Activated CD4-positive, alpha-beta T cell treated with anti-CD3 and anti-CD28 coated beads, Interleukin-2, amount 50 U/mL, for 24 hours (primary cell): ENCODE results near the gene PROCA1.
"Not testable (repeated sequence)": the region's sequence is repeated elsewhere in the genome, so short reads cannot be mapped to it uniquely, and the experiment has no call there.

Experiments
- DNase-seq, 2 donors: peaks; one replicate each; pipeline ENCODE4 v3.0.0-alpha.2; 2020; ENCODE audit warnings: low read depth in 1 of 2, low spot score in 1 of 2

The PROCA1 gene

GRCh38 chr17:28744104-28744971 lies 32.6 kb upstream of the PROCA1 start:
- peak in 1 of 2 donors; percentile 65 for DNase-seq

DNA sequence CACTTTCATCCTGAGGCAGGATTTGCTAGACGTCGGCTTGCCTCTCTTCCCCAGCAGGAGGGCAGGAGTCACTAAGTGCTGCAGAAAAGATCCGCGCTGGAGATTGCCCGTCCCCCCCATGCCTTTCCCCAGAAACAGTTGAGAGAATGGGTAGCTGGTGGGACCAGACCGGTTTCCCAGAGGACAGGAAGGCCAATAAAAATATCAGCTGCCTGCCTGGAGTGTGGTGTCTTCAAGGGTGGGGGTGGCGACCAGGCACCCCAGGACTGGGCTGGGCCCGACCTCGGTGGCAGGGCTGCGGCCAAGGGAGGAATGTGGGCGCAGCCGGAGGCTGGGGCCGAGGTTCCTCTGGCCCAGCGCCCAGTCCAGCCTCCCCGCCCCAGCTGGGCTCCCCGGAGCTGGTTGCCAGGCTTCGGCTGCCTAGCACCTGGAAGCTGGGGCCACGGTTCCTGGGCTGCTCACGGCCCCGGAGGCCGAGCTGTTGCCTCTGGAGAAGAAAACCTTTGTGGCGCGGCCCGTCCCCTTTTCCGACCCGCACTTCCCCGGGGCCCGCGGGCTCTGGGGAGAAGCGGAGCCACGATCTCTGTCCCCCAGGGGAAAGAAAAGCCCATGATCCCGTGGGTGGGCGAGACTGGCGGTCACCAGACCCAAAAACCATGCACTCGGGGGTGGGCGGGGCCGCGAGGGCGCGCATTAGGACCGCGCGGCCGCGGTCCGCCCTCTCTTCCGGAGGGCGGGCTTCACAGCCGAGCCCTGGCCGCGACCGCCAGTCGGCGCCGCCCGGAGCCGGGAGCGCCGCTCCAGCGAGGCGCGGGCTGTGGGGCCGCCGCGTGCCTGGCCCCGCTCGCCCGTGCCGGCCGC lies 31.8 kb upstream of the PROCA1 start, which contains the start of gene TRAF4:
TSS of gene TRAF4 (plus strand) at position 769 of the 861 bp plus-strand sequence. CDS start 102 bp downstream, outside the sequence.
- DNase-seq, result peak; percentile 55 to 66

DNA sequence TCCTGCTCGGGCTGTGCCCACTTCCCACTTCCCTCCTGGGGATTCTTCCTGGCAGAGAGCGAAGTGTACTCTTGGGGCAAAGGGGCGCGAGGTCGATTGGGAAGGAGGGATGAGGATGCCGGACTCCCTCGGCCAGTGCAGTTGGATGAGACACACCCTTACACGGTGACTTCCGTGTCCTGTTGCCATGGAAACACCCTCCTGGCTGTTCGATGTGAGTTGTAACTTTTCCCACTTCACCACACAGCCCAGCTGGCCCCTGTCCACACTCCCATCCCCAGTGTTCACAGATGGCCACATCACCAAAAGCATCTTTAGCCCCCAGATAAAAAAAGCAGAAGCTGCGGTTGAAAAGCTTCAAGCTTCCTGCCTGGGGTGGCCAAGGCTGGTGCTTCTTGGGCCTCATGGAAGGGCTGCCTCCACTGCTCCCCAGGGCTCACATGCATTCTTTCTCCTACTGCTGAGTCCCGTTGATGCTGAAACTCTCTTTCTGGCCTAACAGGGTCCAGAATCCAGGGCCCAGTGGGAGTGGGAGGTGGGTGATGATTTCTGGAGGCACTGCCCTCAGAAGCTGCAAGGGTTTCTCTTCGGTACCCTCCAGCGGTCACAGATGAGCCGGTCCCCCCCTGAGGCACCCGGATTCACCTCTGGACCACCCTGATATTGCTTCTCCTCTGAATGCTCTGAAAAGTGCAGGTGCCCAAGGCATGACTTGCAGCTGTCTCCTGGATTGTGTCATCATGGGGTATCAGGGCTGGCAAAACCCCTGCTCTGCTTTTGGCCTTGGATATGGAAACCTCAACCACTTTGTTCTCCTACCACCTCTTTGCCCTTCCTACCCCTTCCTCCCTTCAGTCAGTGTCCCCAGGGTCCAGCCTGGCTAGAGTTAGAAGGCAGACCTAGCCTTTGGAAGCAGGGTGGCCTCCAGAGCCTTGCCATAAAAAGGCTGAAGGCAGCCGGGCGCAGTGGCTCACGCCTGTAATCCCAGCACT lies 30.0 kb upstream of the PROCA1 start:
- DNase-seq, result no peak

- no peak for DNase-seq
These were observed 29.0 kb upstream of the PROCA1 start for GRCh38 chr17:28740406-28741357.

- DNase-seq, result no peak
These were observed 27.1 kb upstream of the PROCA1 start for GRCh38 chr17:28738680-28739384.

DNA sequence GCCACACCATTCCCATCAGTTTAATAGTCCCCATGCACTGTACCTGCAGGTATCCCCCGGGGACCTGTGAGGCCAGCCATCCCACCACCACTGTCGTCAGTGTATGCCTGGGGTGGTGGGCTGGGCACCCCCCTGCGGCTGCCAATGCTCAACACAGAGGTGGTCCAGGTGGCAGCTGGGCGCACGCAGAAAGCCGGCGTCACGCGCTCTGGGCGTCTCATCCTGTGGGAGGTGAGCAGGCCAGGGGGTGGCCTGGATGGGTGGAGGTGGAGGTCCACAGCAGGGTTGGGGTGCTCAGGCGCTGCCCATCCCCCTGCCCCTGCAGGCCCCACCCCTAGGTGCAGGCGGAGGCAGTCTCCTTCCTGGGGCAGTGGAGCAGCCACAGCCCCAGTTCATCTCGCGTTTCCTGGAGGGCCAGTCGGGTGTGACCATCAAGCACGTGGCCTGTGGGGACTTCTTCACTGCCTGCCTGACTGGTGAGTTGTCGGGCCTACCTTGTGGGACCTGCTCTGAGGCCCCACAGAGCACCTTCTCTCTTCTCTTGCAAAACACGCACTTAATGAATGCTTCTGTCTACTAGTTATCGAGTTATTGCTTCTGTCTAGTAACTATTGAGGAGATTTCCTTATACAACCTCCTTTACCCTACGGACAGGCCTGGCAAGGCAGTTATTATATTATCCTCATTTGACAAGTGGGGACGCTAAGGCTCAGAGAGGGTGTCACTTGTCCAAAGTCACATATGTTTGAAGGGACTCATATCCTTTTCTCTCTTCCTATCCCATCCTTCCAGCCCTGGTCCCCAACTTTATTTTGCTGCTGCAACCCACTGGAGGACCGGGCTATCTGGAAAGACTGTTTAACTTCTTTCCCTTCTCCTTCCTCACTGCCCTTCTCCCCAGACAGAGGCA lies 26.3 kb upstream of the PROCA1 start:
- no peak for DNase-seq

DNA sequence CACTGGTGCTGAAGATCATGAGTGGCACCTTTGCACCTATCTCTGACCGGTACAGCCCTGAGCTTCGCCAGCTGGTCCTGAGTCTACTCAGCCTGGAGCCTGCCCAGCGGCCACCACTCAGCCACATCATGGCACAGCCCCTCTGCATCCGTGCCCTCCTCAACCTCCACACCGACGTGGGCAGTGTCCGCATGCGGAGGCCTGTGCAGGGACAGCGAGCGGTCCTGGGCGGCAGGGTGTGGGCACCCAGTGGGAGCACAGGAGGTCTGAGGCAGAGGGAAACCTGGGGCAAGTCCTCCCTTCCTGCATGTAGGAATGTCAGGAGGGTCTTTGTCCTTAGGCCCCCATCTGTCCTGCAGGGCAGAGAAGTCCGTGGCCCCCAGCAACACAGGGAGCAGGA lies 25.6 kb upstream of the PROCA1 start:
- DNase-seq, result no peak

DNA sequence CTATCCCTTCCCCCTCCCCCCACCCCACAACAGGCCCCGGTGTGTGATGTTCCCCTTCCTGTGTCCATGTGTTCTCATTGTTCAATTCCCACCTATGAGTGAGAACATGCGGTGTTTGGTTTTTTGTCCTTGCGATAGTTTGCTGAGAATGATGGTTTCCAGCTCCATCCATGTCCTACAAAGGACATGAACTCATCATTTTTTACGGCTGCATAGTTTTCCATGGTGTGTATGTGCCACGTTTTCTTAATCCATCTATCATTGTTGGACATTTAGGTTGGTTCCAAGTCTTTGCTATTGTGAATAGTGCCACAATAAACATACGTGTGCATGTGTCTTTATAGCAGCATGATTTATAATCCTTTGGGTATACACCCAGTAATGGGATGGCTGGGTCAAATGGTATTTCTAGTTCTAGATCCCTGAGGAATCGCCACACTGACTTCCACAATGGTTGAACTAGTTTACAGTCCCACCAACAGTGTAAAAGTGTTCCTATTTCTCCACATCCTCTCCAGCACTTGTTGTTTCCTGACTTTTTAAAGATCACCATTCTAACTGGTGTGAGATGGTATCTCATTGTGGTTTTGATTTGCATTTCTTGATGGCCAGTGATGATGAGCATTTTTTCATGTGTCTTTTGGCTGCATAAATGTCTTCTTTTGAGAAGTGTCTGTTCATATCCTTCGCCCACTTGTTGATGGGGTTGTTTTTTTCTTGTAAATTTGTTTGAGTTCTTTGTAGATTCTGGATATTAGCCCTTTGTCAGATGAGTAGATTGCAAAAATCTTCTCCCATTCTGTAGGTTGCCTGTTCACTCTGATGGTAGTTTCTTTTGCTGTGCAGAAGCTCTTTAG lies 24.5 kb upstream of the PROCA1 start:
- not testable (repeated sequence) for DNase-seq

DNA sequence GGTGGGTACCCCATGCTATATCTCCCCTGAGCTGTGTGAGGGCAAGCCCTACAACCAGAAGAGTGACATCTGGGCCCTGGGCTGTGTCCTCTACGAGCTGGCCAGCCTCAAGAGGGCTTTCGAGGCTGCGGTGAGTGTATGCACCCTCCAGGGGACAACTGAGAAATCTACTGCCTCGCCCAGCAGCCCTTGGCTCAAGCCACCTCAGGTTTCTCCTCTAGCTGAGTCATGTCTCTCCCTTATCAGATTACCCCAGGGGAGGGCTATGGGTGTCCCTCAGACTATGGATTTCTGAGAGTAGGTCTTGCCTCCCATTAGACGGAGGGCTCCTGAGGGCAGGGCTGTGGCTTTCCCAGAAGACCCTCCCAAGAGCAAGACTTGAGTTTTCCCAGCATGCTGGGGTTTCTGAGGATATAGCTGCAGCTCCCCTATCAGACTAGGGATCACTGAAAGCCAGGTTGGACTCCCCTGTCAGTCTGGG lies 23.6 kb upstream of the PROCA1 start:
- DNase-seq, result no peak

- no peak for DNase-seq
These were observed 23.1 kb upstream of the PROCA1 start for GRCh38 chr17:28734712-28735241.

- no peak for DNase-seq
These were observed 21.7 kb upstream of the PROCA1 start for GRCh38 chr17:28733346-28733745.

DNA sequence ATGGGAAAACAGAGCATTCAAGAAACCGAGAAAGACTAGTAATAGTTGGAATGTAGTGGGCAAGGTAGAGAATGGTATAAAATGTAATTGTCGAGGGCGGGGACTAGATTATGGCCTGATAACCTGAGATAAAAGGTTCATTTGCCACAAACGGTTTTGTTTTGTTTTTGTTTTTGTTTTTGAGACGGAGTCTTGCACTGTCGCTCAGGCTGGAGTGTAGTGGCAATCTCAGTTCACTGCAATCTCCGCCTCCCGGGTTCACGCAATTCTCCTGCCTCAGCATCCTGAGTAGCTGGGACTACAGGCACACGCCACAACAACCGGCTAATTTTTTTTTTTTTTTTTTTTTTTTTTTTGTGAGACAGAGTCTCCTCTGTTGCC lies 18.3 kb upstream of the PROCA1 start:
- no peak for DNase-seq

DNA sequence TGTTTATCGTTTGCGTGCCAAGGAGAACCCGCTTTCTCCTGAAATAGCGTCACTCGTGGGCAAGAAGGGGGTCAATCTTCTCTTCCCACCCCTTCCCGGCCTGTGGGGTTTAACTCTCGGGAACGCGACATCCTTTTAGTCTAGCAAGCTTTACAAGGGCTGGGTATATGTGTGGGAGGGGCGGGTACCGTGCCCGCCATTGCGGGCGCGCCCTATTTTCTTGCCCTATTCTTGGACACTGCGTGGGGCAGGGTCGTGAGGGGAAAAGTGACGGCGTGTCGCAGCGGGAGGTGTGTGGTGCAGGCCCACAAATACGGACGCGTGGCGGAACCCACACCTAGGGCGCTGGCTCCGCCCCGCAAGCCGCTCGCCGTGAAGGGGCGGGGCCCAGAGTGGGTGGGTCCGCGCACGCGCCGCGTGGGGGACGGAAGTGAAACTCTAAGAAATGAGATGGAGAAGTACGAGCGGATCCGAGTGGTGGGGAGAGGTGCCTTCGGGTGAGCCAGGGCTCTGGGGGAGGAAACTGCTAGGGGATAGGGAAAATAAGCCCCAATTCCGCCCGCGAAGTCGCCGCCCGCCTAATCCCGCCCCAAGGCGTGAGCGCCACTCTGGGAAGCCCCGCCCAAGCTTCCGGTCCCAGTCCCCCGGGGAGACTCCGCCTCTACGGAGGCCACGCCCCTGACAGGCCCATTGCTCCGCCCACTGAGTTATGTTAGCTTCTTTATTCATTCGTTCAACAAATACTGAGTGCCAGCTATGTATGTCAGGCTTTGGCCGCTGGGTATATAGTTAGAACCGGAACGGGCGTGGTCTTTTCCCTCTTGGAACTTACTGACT lies 16.9 kb upstream of the PROCA1 start, which contains the start of gene NEK8:
TSS of gene NEK8 (plus strand) at position 425 of the 837 bp plus-strand sequence. CDS start at position 451, 26 bp downstream.
- DNase-seq, result peak; percentile 98 to 99

DNA sequence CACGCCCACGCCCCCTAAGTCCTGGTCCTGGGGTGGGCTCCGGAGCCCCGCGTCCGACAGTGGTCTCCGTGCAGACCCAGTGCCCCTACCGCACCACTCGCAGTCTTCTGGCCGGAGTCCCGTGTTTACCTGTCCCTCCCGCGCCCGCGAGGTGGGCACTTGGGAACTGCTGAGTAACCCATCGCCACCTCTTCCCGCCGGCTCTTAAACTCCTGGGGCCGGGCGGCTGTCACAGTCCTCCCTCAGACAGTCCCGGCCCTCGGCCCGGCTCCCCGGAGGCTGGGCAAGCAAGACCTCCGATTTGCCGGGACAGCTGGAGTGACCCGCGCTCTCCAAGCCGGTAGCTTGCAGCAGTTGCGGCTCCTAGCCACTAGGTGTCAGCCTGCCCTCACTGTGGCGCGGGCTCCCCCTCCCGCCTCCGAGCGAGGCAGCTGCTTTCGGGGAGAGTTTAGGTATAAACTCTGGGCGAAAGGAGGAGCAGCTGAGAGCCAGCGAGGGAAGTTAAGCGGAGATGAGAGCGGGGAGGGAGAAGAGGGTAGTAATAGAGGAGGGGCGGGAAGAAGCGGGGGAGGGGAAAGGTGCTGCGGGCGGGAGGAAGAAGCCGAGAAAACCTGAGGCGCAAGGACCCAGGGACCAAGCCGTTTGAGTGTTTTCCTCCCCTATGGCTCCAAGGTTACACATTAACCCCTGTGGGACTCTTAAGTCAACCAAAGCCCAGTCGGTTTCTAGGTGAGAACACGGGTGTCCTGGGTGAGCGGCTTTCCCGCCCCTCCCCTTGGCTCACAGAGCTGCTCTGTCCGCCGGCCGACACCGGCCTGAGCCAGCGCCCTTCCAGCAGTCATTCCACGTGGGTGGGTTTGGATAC lies 15.2 kb upstream of the PROCA1 start:
- DNase-seq, result peak; percentile 89 to 93

DNA sequence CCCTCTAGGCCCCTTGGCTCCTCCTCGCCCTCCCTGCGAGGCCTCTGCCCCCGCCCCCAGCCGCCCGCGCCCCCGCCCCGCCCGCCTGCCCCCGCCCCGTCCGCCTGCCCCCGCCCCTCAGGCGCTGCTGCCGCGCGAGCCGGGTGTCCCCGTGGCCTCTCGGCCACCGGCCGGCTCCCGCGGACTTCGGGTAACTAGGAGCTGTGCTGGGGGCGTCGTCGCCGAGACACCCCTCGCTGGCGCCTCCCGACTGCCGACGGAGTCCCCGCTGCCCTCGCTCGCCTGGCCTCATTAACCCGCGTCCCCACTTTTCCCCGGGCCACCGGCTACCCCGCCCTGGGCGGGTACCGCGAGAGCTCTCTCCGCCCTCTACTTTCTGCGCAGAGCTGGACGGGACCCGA lies 14.5 kb upstream of the PROCA1 start, which contains the start of gene TLCD1:
TSS of gene TLCD1 (minus strand) at position 8 of the 401 bp plus-strand sequence. CDS start 136 bp downstream, outside the sequence.
- DNase-seq, result peak in 1 of 2 donors; percentile 65
